Measurements from ENCODE around the gene FRZB.
"Not testable (repeated sequence)": the region's sequence is repeated elsewhere in the genome, so short reads cannot be mapped to it uniquely, and the experiment has no call there.

The FRZB gene

DNA sequence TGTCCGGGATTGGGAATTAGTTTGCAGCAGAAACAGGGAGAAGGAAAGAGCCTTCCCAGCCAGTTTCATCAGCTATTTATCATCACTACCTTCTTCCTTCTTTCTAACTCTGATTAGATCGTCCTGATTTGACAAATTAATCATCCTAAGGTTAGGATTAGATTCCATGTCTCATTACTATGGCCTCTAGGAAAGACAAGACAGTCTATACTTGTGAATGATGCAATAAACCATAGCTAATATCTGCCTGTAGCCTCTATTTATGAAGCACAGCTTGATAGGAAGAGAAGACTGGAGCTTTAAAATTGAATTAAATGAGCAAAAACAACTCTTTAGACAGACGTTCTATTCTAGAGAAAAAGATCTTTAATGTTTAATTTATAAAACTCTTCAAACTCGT lies 25.2 kb upstream of the FRZB start:
- no peak for DNase-seq (ENCODE audit: low read depth)
- no peak overlapping the region for H3K4me3 ChIP-seq (ENCODE audit: low read depth, low read length)

DNA sequence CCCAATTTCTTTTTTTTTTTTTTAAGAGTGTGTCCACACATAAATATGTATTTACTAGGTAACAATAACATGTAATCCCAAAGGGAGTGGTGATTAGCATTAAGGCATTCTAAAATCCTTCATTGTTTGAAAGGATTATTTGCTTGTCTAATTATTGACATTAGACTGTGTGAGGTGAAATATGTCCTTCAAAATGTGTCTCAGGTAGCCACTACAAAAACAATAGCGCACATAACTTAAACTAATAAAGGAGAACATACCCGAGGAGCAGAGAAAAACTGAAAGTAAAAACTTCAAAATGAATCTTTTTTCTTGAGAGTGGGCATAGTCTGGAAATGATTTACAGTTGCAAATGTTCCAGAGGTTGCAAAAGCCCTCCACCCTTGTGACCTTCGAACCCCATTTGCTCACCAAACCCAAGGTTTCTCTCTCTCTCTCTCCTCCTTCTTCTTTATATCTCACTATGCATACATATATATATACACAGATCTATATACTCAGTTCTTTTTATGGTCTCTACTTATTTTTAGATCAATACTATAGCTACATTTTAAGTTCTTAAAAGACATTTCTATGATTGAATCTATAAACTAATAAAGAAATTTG lies 24.4 kb upstream of the FRZB start:
- DNase-seq (ENCODE audit: low read depth), result no peak
- no peak overlapping the region for H3K4me3 ChIP-seq (ENCODE audit: low read depth, low read length)

DNA sequence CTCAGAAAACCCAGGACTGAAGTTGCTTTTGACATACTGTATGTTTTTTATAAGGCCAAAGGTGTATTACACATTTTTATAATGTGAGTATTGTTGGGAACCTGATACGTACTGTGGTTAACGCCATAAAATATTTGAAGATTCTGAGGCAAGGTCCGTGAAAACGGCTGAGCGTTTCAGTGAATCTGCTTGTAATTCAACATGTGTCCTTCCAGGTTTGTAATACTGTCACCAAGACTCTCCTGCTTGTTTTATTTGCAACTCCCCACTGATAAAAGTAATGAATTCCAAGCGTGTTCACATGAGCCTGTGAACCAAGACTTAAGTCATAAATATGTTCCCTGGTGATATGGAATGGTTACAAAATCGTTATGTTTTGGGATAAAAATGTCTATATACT lies 23.9 kb upstream of the FRZB start:
- H3K4me3 ChIP-seq (ENCODE audit: low read depth, low read length), result no peak overlapping the region
- DNase-seq (ENCODE audit: low read depth), result peak; percentile 8

DNA sequence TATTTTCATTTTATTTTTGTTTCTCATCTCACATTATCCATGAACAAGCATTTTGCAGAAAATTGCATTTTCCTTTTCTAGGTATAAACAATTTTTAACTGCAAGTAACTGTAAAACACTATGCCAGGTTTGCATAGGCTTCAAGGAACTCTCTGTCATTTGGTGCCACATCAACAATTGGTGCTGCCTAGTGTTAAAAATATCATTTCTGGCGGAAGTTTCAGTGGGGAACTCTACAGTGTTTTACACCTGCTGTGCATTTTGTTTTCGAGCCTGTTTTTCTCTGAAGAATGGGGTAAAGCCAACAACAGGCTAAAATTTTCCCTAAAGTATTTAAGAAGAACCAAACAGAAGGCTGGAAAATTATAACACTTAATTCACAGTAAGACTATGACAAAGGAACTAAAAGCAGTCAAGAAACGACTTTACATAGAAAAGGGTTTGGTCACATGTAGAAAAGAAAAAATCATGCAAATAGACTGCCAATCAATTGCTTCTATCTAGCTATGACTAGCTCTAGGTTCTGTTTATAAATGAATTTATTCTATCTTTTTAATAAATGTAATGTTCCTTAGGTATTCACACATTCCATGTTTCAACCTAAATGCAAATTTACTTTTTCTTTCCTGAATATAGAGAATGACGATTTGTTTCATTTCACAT lies 21.4 kb upstream of the FRZB start:
- no peak overlapping the region for H3K4me3 ChIP-seq (ENCODE audit: low read depth, low read length)
- no peak for DNase-seq (ENCODE audit: low read depth)

DNA sequence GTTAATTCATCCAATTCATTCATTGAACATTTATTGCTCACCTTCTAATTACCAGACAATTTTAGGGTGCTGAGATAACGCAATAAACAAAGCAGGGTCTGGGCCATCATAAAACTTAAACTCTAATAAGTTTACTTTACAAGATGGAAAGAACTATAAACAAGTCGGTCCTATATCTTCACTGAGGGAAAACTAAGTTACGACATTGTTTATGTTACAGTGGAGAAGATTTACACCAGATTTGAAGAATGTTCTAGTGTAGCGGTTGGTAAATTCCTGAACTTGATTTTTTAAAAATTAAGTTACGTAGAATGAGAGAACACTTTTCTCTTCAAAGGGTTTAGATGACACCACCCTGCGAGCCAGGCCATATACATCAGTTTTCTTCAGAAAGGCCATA lies 20.7 kb upstream of the FRZB start:
- no peak for DNase-seq (ENCODE audit: low read depth)
- H3K4me3 ChIP-seq (ENCODE audit: low read depth, low read length), result no peak overlapping the region

- no peak for DNase-seq (ENCODE audit: low read depth)
- H3K4me3 ChIP-seq (ENCODE audit: low read depth, low read length), result no peak overlapping the region
These were observed 19.3 kb upstream of the FRZB start for GRCh38 chr2:182885771-182886170.

GRCh38 chr2:182883451-182883850 lies 17.0 kb upstream of the FRZB start:
- DNase-seq (ENCODE audit: low read depth), result no peak

DNA sequence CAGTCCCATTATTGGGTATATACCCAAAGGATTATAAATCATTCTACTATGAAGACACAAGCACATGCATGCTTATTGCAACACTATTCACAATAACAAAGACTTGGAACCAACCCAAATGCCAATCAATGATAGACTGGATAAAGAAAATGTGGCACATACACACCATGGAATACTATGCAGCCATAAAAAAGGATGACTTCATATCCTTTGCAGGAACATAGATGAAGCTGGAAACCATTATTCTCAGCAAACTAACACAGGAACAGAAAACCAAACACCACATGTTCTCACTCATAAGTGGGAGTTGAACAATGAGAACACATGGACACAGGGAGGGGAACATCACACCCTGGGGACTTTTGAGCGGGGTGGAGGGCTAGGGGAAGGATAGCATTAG lies 13.7 kb upstream of the FRZB start:
- DNase-seq (ENCODE audit: low read depth); H3K4me3 ChIP-seq (ENCODE audit: low read depth, low read length): not testable (repeated sequence)

More at GRCh38 chr2:182883451-182883850, 17.0 kb upstream of the FRZB start:
- no peak overlapping the region for H3K4me3 ChIP-seq (ENCODE audit: low read depth, low read length)

DNA sequence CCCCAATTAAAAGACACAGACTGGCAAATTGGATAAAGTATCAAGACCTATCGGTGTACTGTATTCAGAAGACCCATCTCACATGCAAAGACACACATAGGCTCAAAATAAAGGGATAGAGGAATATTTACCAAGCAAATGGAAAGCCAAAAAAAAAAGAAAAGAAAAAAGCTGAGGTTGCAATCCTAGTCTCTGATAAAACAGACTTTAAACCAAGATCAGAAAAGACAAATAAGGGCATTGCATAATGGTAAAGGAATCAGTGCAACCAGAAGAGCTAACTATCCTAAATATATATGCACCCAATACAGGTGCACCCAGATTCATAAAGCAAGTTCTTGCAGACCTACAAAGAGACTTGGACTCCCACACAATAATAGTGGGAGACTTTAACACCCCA lies 10.2 kb upstream of the FRZB start:
- not testable (repeated sequence) for DNase-seq (ENCODE audit: low read depth); H3K4me3 ChIP-seq (ENCODE audit: low read depth, low read length)

- no peak overlapping the region for H3K4me3 ChIP-seq (ENCODE audit: low read depth, low read length)
- no peak for DNase-seq (ENCODE audit: low read depth)
These were observed 3.8 kb upstream of the FRZB start for GRCh38 chr2:182870227-182870626.

GRCh38 chr2:182868054-182868796 lies 1.8 kb upstream of the FRZB start:
- no peak overlapping the region for H3K4me3 ChIP-seq (ENCODE audit: low read depth, low read length)
- no peak for DNase-seq (ENCODE audit: low read depth)

DNA sequence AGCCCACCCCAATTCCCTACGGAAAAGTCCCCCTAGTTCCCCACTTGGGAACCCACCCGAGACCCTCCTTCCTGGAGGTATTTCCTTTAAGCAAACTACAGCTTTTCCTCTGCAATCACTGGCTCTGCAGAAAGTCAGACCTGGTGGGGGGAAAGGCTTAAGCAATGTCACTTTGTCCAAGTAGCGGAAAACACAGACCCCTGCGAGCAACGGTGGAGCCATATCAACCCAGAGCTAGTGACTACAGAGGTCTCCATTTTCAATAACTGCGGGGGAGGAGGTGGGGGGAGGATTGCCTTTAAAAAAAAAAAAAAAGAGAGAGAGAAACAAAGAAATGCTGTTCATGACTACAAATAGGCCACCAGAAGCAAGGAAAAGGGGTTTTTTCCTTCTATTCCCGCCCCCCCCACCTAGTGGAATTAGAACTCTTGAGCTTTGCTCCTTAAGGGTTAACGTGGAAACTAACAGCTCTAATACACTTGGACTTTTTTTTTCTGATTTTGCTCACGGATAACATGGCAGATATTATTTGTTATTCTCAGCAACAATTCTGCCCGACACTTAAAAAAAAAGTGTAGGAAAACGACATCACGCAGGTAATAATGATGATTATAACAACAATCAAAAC lies 1.1 kb upstream of the FRZB start:
- peak overlapping the region; percentile 52 for H3K4me3 ChIP-seq (ENCODE audit: low read depth, low read length)
- DNase-seq (ENCODE audit: low read depth), result no peak

- H3K4me3 ChIP-seq (ENCODE audit: low read depth, low read length), result peak overlapping the region; percentile 52
- DNase-seq (ENCODE audit: low read depth), result no peak
These were observed 359 bp downstream of the FRZB start for GRCh38 chr2:182866095-182866460.

- no peak for DNase-seq (ENCODE audit: low read depth)
- no peak overlapping the region for H3K4me3 ChIP-seq (ENCODE audit: low read depth, low read length)
These were observed 1.4 kb downstream of the FRZB start for GRCh38 chr2:182864949-182865570.

GRCh38 chr2:182863642-182864041 lies 2.8 kb downstream of the FRZB start:
- DNase-seq (ENCODE audit: low read depth), result no peak
- H3K4me3 ChIP-seq (ENCODE audit: low read depth, low read length), result no peak overlapping the region

- DNase-seq (ENCODE audit: low read depth), result no peak
These were observed 4.3 kb downstream of the FRZB start for GRCh38 chr2:182862091-182862490.

GRCh38 chr2:182860858-182861257 lies 5.6 kb downstream of the FRZB start:
- DNase-seq (ENCODE audit: low read depth), result no peak
- no peak overlapping the region for H3K4me3 ChIP-seq (ENCODE audit: low read depth, low read length)

More at GRCh38 chr2:182862091-182862490, 4.3 kb downstream of the FRZB start:
- H3K4me3 ChIP-seq (ENCODE audit: low read depth, low read length), result no peak overlapping the region

- DNase-seq (ENCODE audit: low read depth), result no peak
- no peak overlapping the region for H3K4me3 ChIP-seq (ENCODE audit: low read depth, low read length)
These were observed 7.8 kb downstream of the FRZB start for GRCh38 chr2:182858671-182859070.

DNA sequence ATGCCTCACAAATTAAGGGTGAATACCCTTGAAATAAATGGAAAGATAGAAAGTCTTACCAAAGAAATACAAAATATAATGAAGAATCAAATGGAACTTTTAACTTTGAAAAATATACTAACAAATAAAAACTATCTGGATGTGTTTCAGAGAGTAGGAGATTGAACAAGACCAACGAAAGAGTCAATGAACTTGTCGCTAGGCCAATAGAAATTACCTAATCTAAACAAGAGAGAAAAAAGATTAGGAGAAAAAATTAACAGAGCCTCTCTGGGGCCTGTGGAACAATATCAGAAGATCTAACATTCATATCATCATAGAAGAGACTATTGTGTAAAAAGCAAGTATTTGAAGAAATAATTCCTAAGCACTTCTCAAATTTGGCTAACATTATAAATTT lies 11.1 kb downstream of the FRZB start:
- DNase-seq (ENCODE audit: low read depth), result no peak
- no peak overlapping the region for H3K4me3 ChIP-seq (ENCODE audit: low read depth, low read length)
